ENCODE results near the gene TRIP6.

DNA sequence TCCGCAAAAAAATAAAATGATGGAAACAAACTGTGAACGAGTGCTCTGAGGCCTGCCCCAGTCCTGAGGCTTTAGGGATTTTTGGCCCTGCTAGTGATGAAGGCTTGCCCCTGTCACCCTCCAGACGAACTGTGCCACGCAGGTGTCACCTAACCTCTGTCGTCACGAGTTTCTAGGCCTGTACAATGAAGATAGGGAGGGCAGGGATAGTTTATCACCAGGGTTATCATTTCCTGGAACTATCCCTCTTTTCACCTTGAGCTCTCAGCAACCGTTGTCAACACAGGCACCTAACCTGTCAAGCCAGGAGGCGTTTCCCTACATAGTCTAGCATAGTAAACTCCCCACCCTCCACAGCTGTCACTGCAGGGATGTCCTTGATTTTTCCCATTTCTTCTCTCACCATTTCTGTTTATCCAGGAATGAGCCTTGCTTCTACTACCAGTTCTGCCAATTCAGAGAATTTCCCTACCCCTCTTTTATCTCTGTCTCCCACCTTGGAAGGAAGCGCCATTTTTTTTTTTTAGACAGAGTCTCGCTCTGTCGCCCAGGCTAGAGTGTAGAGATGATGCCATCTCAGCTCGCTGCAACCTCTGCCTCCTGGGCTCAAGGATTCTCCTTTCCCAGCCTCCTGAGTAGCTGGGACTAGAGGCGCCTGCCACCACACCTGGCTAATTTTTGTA lies 30.7 kb downstream of the TRIP6 start:
- TF ChIP-seq, protein P1, sequence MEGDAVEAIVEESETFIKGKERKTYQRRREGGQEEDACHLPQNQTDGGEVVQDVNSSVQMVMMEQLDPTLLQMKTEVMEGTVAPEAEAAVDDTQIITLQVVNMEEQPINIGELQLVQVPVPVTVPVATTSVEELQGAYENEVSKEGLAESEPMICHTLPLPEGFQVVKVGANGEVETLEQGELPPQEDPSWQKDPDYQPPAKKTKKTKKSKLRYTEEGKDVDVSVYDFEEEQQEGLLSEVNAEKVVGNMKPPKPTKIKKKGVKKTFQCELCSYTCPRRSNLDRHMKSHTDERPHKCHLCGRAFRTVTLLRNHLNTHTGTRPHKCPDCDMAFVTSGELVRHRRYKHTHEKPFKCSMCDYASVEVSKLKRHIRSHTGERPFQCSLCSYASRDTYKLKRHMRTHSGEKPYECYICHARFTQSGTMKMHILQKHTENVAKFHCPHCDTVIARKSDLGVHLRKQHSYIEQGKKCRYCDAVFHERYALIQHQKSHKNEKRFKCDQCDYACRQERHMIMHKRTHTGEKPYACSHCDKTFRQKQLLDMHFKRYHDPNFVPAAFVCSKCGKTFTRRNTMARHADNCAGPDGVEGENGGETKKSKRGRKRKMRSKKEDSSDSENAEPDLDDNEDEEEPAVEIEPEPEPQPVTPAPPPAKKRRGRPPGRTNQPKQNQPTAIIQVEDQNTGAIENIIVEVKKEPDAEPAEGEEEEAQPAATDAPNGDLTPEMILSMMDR (IDR thresholded peaks at IDR 0.05) = no peak
- TF ChIP-seq POLR2A (IDR thresholded peaks at IDR 0.05) = no peak
